Keratinocyte (primary cell): ENCODE data around the gene CLEC16A.

Experiments used
- CTCF ChIP-seq, 3 experiments: IDR thresholded peaks in 1 of 3; conservative IDR thresholded peaks in 1 of 3; optimal IDR thresholded peaks in 1 of 3; 2 replicates in 2 of 3; 3 replicates in 1 of 3; pipeline versions ENCODE3 to v1.5.1; 2011; ENCODE audit warnings: low read length in 3 of 3, mild to moderate bottlenecking in 3 of 3, moderate library complexity in 2 of 3, control low read depth in 1 of 3, inconsistent platforms in 1 of 3; ENCODE audit not compliant: insufficient read depth in 2 of 3; ENCODE audit errors: extremely low read depth in 1 of 3
- EZH2 ChIP-seq: IDR thresholded peaks from one replicate; pipeline ENCODE4 v1.6.1; 2012; ENCODE audit warnings: inconsistent platforms, mild to moderate bottlenecking, low read length, moderate library complexity

- no peak for TF ChIP-seq EZH2
- TF ChIP-seq CTCF (optimal IDR thresholded peaks at IDR 0.05 in 1 of 3, IDR thresholded peaks at IDR 0.05 in 1 of 3, conservative IDR thresholded peaks at IDR 0.05 in 1 of 3; ENCODE audit: extremely low read depth in 1 of 3, insufficient read depth in 2 of 3, low read length in 3 of 3) = no peak
These were observed 90.7 kb downstream of the CLEC16A start for GRCh38 chr16:11035096-11035495.
